Smooth muscle cell (in vitro differentiated cells): ENCODE results near the gene TRMT6. TPM values are rescaled to one million over a fixed set of nuclear protein-coding genes. Genes with fewer than 3 reads are reported as not detected.

Experiments
- DNase-seq: peaks from one replicate; lab custom pipeline; 2025; ENCODE audit not compliant: unreplicated experiment; lab: John Stamatoyannopoulos, UW
- H2AFZ ChIP-seq: fragments of 200-600 bp; sonication (generic); 2 replicates; pipeline ENCODE4 v1.6.0; 2016; ENCODE audit warnings: antibody characterized with exemption, low read depth, mild to moderate bottlenecking
- H3F3A ChIP-seq: fragments of 200-600 bp; sonication (generic); 2 replicates; pipeline ENCODE4 v1.6.0; 2017; ENCODE audit warnings: antibody characterized with exemption, low read depth
- H3K27ac ChIP-seq: fragments of 200-600 bp; sonication (generic); 2 replicates; pipeline ENCODE4 v1.5.1; 2016; ENCODE audit warnings: low read depth, mild to moderate bottlenecking
- H3K27me3 ChIP-seq: fragments of 200-600 bp; sonication (generic); 2 replicates; pipeline ENCODE4 v1.6.1; 2016; ENCODE audit warnings: low read depth, mild to moderate bottlenecking
- H3K36me3 ChIP-seq: fragments of 200-600 bp; sonication (generic); 2 replicates; pipeline ENCODE4 v1.5.1; 2016; ENCODE audit warnings: low read depth
- H3K4me1 ChIP-seq: fragments of 200-600 bp; sonication (generic); 2 replicates; pipeline ENCODE4 v1.5.1; 2016; ENCODE audit warnings: low read depth
- H3K4me2 ChIP-seq: fragments of 200-600 bp; sonication (generic); 2 replicates; pipeline ENCODE4 v1.6.0; 2016; ENCODE audit warnings: mild to moderate bottlenecking
- H3K4me3 ChIP-seq: fragments of 200-600 bp; sonication (generic); 2 replicates; pipeline ENCODE4 v1.5.1; 2016; ENCODE audit warnings: mild to moderate bottlenecking
- H3K79me2 ChIP-seq: fragments of 200-600 bp; sonication (generic); 2 replicates; pipeline ENCODE4 v1.6.0; 2016; ENCODE audit warnings: low read depth, mild to moderate bottlenecking
- H3K9ac ChIP-seq: fragments of 200-600 bp; sonication (generic); 2 replicates; pipeline ENCODE4 v1.6.0; 2016; ENCODE audit warnings: low read depth
- H3K9me3 ChIP-seq: fragments of 200-600 bp; sonication (generic); replicated peaks from 2 replicates; pipeline ENCODE4 v1.5.1; 2016; ENCODE audit warnings: low read depth
- H4K20me1 ChIP-seq: fragments of 200-600 bp; sonication (generic); 2 replicates; pipeline ENCODE4 v1.6.0; 2016; ENCODE audit warnings: low read depth
- CTCF ChIP-seq: fragments of 200-600 bp; sonication (generic); IDR thresholded peaks from 2 replicates; pipeline ENCODE4 v1.5.1; 2017; ENCODE audit warnings: borderline replicate concordance, mild to moderate bottlenecking, antibody characterized with exemption; ENCODE audit not compliant: insufficient read depth, poor library complexity, severe bottlenecking
- WGBS: methylation state at CpG from one replicate; pipeline ENCODE4 v1.1.7; 2016; ENCODE audit warnings: low lambda C conversion rate; 5-methylcytosine and 5-hydroxymethylcytosine counted together
- polyA plus RNA-seq: library from polyadenylated mRNA; unstranded; fragments of >200 nt; fragmentation: Nextera tagmentation; extraction: Ambion mirVana; gene quantifications from 2 replicates; pipeline ENCODE4 v1.2.1, GENCODE V29; 2016
- total RNA-seq: library from RNA; depleted of rRNA; stranded (reverse); fragments of >200 nt; gene quantifications from 2 replicates; pipeline ENCODE4 v1.2.3, GENCODE V29; 2014

TRMT6 gene
- total and polyA plus RNA-seq, 2 experiments from 2014 or later = 6.0 to 6.3 TPM

GRCh38 chr20:5968462-5968861, 18.1 kb upstream of the TRMT6 start:
- 96% methylated on average over 3 of the region's 3 CpGs for WGBS
- peaks cover 8% of the 10 kb centered on the region for H3K36me3 ChIP-seq

GRCh38 chr20:5967469-5967868, 17.1 kb upstream of the TRMT6 start:
- H3K4me1 ChIP-seq = no peaks in the 10 kb centered on the region
- no peak overlapping the region for H3K4me2 ChIP-seq
- DNase-seq = no peak
- WGBS = 99% methylated on average over 6 of the region's 6 CpGs
- no peaks in the 10 kb centered on the region for H3K9me3 ChIP-seq
- no peaks in the 10 kb centered on the region for H3K27me3 ChIP-seq
- H4K20me1 ChIP-seq = no peaks in the 10 kb centered on the region
- no peak overlapping the region for H2AFZ ChIP-seq
- no peak overlapping the region for H3K9ac ChIP-seq
- H3K4me3 ChIP-seq = no peak overlapping the region
- TF ChIP-seq CTCF = no peak
- no peak overlapping the region for H3K27ac ChIP-seq
- H3K36me3 ChIP-seq = peaks cover 8% of the 10 kb centered on the region
- no peaks in the 10 kb centered on the region for H3K79me2 ChIP-seq
- no peaks in the 10 kb centered on the region for H3F3A ChIP-seq

More at GRCh38 chr20:5968462-5968861, 18.1 kb upstream of the TRMT6 start:
- no peak overlapping the region for H3K4me2 ChIP-seq
- no peak for DNase-seq
- TF ChIP-seq CTCF = no peak
- H4K20me1 ChIP-seq = no peaks in the 10 kb centered on the region
- H2AFZ ChIP-seq = no peak overlapping the region
- H3K27ac ChIP-seq = no peak overlapping the region
- H3F3A ChIP-seq = no peaks in the 10 kb centered on the region
- H3K9me3 ChIP-seq = no peaks in the 10 kb centered on the region
- H3K9ac ChIP-seq = no peak overlapping the region
- no peak overlapping the region for H3K4me3 ChIP-seq
- no peaks in the 10 kb centered on the region for H3K4me1 ChIP-seq
- no peaks in the 10 kb centered on the region for H3K27me3 ChIP-seq
- no peaks in the 10 kb centered on the region for H3K79me2 ChIP-seq

GRCh38 chr20:5949943-5950270, 426 bp downstream of the TRMT6 start:
- TF ChIP-seq CTCF = no peak
- no peaks in the 10 kb centered on the region for H3F3A ChIP-seq
- no peaks in the 10 kb centered on the region for H3K27me3 ChIP-seq
- H4K20me1 ChIP-seq = no peaks in the 10 kb centered on the region
- peaks cover 13% of the 10 kb centered on the region for H3K4me1 ChIP-seq
- peak overlapping the region; percentile 86 for H3K4me2 ChIP-seq
- H3K9ac ChIP-seq = peak overlapping the region; percentile 71
- peak overlapping the region; percentile 89 for H3K4me3 ChIP-seq
- no peaks in the 10 kb centered on the region for H3K9me3 ChIP-seq
- H3K79me2 ChIP-seq = peaks cover 42% of the 10 kb centered on the region
- WGBS = 1% methylated on average over 11 of the region's 11 CpGs
- DNase-seq = no peak
- no peak overlapping the region for H3K27ac ChIP-seq
- peak overlapping the region; percentile 97 for H2AFZ ChIP-seq
- H3K36me3 ChIP-seq = no peaks in the 10 kb centered on the region

- H3K79me2 ChIP-seq = peaks cover 40% of the 10 kb centered on the region
- no peak overlapping the region for H3K4me2 ChIP-seq
- no peaks in the 10 kb centered on the region for H4K20me1 ChIP-seq
- no peak for TF ChIP-seq CTCF
- H3K27ac ChIP-seq = no peak overlapping the region
- H3K9ac ChIP-seq = no peak overlapping the region
- 94% methylated on average over 6 of the region's 6 CpGs for WGBS
- DNase-seq = no peak
- no peak overlapping the region for H2AFZ ChIP-seq
- H3K4me3 ChIP-seq = no peak overlapping the region
- H3K4me1 ChIP-seq = peaks cover 13% of the 10 kb centered on the region
- H3K9me3 ChIP-seq = no peaks in the 10 kb centered on the region
- no peaks in the 10 kb centered on the region for H3F3A ChIP-seq
- H3K36me3 ChIP-seq = peaks cover 10% of the 10 kb centered on the region
- no peaks in the 10 kb centered on the region for H3K27me3 ChIP-seq
These were observed 3.1 kb downstream of the TRMT6 start for GRCh38 chr20:5947276-5947675.
